CD4-positive, alpha-beta T cell treated with Interleukin-12 subunit alpha and Interleukin-12 subunit beta, for 1 hour (primary cell): ENCODE data around the gene PLA2G10.
"Not testable (repeated sequence)": the region's sequence is repeated elsewhere in the genome, so short reads cannot be mapped to it uniquely, and the experiment has no call there.

Source experiments
- DNase-seq: peaks from one replicate; pipeline ENCODE4 v3.0.0-alpha.2; 2020

Gene PLA2G10

GRCh38 chr16:14694129-14694528 lies at the start of gene PLA2G10:
Gene PLA2G10 (minus strand): TSS chr16:14694308. CDS start chr16:14694229, 79 bp downstream.
- not testable (repeated sequence) for DNase-seq

DNA sequence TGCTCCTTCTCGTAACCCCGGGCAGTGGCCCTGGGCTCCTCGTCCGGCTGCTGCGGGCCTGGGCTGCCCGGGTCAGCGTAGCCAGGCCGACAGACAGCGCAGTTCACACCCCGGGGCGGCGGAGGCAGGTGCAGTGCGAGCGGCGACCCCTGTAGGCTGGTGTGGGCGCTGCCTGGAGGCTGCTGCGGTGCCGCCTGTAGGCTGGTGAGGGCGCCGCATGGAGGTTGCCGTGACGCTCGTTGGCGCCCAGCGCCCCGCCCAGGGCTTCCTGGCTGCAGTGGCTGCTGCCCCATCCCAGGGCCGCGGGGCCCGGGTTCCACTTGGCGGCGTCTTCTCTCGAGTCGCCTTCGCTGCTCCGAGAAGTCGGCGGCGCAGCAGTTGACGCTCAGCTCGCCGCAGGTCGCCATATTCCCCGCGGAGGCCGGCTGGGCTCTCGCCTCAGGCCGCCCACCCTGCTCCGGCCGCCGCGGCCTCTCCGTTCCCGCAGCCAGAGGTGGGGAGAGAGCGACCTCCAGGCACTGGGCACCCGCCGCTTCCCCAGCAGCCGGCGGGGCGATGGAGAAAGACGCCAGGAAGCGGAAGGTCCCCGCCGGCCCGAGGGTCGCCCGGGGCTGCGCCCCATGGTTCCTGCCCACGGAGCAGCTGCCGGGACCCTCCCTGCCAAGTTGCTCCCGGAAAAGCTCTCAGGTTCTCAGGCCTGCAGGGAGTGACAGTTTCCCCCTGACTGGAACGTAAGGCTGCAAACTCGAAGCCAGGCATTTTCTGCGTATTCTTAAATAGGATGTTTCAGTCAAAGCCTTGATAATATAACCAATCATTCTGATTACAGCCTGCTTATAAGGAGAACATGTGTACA lies 48.4 kb upstream of the PLA2G10 start, which contains the start of gene NPIPA2:
NPIPA2 (plus strand) TSS at position 261 of the 856 bp plus-strand sequence. CDS start 5,533 bp downstream, outside the sequence.
- DNase-seq = not testable (repeated sequence)

- DNase-seq = not testable (repeated sequence)
Observed at GRCh38 chr16:14741794-14742193, 47.7 kb upstream of the PLA2G10 start.

DNA sequence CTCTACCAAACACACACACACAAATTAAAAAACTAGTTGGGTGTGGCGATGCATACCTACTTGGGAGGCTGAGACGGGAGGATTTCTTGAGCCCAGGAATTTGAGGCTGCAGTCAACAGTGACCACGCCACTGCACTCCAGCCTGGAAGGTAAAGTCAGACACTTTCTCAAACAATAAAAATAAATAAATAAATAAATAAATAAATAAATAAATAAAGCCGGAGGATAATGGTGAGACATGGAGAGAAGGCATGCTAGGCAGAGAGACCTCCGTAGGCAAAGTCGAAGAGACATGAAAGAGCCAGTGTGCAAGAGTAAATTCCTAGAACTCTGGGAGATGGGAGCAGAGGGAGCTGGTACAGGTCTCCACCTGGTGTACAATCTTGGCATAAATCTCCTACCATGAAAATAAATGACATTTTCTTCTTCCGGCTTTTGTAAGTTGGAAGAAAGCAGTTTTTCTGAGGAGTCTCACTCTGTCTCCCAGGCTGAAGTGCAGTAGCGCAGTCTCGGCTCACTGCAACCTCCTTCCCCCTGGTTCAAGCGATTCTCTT lies 46.8 kb upstream of the PLA2G10 start:
- not testable (repeated sequence) for DNase-seq

DNA sequence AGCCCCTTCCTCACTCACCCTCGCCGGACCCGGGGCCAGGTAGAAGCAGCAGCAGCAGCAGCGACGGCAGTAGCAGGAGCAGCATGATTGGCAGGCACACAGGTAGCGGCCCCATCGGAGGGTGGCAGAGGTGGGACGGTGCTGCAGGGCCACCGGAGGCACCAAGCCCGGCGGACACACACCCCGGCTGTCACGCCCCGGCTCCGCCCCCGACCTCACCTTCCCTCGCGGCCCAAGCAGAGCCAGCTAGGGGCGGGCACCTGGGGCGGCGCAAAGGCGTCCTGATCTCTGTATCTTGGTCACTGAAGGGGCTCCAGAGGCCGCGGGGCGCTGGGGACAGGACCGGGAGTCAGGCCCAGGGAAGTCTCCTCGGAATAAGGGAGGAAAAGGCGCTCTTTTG lies 39.1 kb upstream of the PLA2G10 start:
- not testable (repeated sequence) for DNase-seq

- DNase-seq = not testable (repeated sequence)
Observed at GRCh38 chr16:14703156-14704011, 9.3 kb upstream of the PLA2G10 start, which contains the start of gene NPIPA3. Gene NPIPA3 (plus strand): TSS chr16:14703411. CDS start chr16:14708944, 5,533 bp downstream.

DNA sequence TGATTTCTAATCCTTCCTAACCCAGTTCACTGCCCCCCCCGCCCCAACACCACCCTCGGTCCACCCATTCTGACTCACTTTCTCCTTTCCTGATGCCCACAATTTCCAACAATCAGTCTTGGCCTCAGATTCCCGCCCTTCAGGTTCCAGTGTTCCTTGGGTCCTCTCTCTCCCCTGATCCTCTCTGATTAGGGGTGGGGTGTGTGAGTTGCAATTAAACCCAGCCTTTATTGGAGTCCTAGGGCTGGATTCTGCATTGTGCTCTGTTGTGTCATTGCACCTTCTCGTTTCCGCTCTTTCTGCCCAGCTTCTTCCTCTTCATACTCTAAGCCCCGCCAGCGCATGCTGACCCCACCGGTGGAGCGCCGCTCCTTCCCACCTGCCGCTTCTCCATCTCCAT lies 8.6 kb upstream of the PLA2G10 start:
- DNase-seq = not testable (repeated sequence)

GRCh38 chr16:14701859-14702258 lies 7.8 kb upstream of the PLA2G10 start:
- not testable (repeated sequence) for DNase-seq

- not testable (repeated sequence) for DNase-seq
Observed at GRCh38 chr16:14685870-14686793, 8.0 kb downstream of the PLA2G10 start.

DNA sequence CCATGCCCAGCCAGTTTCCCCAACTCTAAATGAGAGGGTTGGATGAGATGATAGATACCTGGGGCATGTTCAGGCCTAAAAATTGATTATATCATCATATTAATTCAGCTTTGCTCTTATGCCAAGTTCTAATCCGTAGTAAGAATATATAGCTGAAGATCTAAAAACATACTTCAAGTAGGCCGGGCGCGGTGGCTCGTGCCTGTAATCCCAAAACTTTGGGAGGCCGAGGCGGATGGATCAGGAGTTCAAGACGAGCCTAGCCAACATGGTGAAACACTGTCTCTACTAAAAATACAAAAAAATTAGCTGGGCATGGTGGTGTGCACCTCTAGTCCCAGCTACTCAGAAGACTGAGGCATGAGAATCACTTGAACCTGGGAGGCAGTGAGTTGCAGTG lies 12.0 kb downstream of the PLA2G10 start:
- DNase-seq = no peak

DNA sequence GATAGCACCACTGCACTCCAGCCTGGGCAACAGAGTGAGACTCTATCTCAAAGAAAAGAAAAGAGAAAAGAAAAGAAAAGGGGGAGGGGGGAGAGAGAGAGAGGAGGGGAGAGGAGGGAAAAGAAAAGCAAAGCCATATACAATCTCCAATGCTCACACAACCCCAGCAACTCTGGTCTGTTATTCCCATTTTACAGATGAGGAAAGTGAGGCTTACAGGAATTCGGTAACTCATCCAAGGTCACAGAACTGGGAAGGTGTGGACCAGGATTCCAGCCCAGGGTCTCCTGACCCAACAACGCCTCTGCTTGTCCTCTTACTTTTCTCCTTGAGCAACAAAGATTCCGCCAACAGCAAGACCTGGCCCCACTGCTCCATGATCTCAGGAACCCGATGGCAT lies 13.0 kb downstream of the PLA2G10 start:
- DNase-seq = no peak

GRCh38 chr16:14680396-14680795 lies 13.7 kb downstream of the PLA2G10 start:
- not testable (repeated sequence) for DNase-seq

DNA sequence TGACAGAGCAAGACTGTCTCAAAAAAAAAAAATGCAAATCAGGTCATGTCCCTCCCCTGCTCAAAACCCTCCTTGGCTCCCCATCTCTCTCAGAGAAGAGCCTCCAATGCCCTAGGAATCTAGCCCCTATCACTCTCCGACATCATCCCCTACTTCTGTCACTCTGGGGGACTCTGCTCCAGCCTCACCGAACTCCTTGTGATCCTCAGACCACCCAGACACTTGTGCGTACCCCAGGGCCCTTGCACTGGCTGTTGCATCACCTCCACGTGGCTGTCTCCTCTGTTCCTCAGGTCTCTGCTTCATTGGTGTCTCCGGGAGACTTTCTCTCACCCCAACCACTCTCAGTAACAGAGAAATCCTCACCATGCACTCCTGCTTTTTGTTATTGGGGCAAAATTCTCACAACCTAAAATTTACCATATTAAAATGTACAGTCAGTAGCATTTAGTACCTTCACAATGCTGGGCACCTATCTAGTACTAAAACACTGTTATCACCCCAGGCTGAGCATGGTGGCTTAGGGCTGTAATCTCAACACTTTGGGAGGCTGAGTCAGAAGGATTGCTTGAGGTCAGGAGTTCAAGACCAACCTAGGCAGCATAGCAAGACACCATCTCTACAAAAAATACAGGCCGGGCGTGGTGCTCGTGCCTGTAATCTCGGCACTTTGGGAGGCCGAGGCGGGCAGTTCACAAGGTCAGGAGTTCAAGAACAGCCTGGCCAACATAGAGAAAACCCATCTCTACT lies 15.2 kb downstream of the PLA2G10 start:
- no peak for DNase-seq

DNA sequence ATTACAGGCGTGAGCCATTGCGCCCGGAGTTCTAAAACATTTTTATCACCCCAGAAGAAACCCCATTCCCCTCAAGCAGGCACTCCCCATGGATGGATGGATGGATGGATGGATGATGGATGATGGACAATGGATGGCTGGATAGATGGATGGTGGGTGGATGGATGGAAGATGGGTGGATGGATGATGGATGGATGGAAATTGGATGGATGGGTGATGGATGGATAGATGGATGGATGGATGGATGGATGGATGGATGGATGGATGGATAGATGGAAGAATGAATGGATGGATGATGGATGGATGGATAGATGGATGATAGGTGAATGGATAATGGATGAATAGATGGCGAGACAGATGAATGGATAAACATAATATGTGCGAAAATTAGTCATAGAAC lies 16.5 kb downstream of the PLA2G10 start:
- no peak for DNase-seq

GRCh38 chr16:14676633-14677032 lies 17.5 kb downstream of the PLA2G10 start:
- no peak for DNase-seq

DNA sequence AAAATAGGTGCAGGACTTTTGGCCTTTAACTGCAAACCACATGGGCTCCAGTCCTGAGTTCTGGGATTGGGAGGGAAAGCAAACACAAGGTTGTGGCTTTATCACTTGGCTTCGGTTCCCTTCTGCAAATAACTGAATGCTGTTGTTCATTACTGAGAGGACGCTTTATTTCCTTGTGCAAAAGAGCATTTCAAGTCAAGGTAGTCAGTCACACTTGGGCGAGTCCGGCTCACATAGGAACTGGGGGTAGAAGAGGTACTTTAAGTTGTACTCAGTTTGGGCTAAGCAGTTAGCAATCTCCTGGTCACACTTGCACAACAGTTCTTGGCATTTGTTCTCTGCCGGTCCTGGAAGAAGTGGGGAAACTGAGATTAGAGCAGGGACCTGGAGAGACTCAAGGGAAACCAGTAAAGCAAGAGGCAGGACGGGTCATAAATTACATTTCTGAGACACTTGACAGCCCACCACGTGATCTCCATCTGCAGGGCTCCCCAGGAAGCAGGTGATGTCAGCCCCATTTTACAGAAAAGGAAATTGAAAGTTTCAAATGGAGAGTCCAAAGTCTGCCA lies 21.6 kb downstream of the PLA2G10 start:
- DNase-seq = no peak

DNA sequence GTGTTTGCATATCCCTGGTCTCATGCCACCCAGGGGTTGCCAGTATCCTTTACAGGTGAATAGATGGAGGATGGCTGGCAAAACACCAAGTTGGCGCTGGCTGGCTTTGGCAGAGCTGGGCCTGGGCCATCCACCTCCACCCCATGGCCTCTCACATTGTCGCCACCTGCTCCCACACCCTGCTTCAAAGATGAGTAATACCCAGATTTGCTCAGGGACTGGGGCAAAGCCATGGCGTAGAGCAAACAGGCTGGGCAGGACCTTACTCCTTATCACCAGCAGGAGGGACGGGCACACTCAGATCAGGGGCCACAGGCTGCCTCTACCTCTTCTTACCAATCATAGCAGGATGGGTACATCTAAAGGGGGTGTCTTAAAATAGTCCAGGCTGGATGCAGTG lies 24.3 kb downstream of the PLA2G10 start:
- no peak for DNase-seq

GRCh38 chr16:14668556-14669223 lies 25.4 kb downstream of the PLA2G10 start:
- DNase-seq = no peak

GRCh38 chr16:14667347-14668266 lies 26.5 kb downstream of the PLA2G10 start:
- no peak for DNase-seq
